GM23338 (cell line): ENCODE data around the gene ZNF775. TPM values are rescaled to one million over a fixed set of nuclear protein-coding genes. Genes with fewer than 3 reads are reported as not detected.
A peak's percentile ranks its signal among the peaks of the same experiment; 100 is the strongest.

Experiments
- ATAC-seq: fragments of 200-7000 bp; cut with Tn5 transposase; 3 replicates; pipeline ENCODE4 v1.9.1; 2020
- DNase-seq: peaks from one replicate; pipeline ENCODE4 v3.0.0-alpha.2; 2015; ENCODE audit warnings: low spot score
- H2AFZ ChIP-seq: fragments of 200-600 bp; sonication (generic); 2 replicates; pipeline ENCODE4 v1.8.0; 2016; ENCODE audit warnings: antibody characterized with exemption, mild to moderate bottlenecking, moderate library complexity
- H3F3A ChIP-seq: fragments of 200-600 bp; sonication (generic); replicated peaks from 2 replicates; pipeline ENCODE4 v1.8.0; 2017; ENCODE audit warnings: antibody characterized with exemption, mixed run types, low read depth
- H3K27ac ChIP-seq: fragments of 200-600 bp; sonication (generic); 2 replicates; pipeline ENCODE4 v1.6.1; 2016; ENCODE audit warnings: low read depth
- H3K27me3 ChIP-seq: fragments of 200-600 bp; sonication (generic); 2 replicates; pipeline ENCODE4 v1.8.0; 2016; ENCODE audit warnings: mild to moderate bottlenecking, mixed run types, moderate library complexity; ENCODE audit not compliant: insufficient read depth
- H3K36me3 ChIP-seq: fragments of 200-600 bp; sonication (generic); 2 replicates; pipeline ENCODE4 v1.8.0; 2016; ENCODE audit warnings: mild to moderate bottlenecking; ENCODE audit not compliant: insufficient read depth
- H3K4me1 ChIP-seq: fragments of 200-600 bp; sonication (generic); 2 replicates; pipeline ENCODE4 v1.8.0; 2016; ENCODE audit warnings: mild to moderate bottlenecking, moderate library complexity; ENCODE audit not compliant: insufficient read depth
- H3K4me2 ChIP-seq: fragments of 200-600 bp; sonication (generic); 2 replicates; pipeline ENCODE4 v1.7.1; 2017; ENCODE audit warnings: mixed run types
- H3K4me3 ChIP-seq: fragments of 200-600 bp; sonication (generic); 2 replicates; pipeline ENCODE4 v1.6.1; 2016; ENCODE audit warnings: mixed run types
- H3K79me2 ChIP-seq: fragments of 200-600 bp; sonication (generic); replicated peaks from 2 replicates; pipeline ENCODE4 v1.8.0; 2017; ENCODE audit warnings: mild to moderate bottlenecking; ENCODE audit not compliant: insufficient read depth
- H3K9me2 ChIP-seq: fragments of 200-600 bp; sonication (generic); 2 replicates; pipeline ENCODE4 v1.8.0; 2017; ENCODE audit not compliant: insufficient read depth
- H4K20me1 ChIP-seq: fragments of 200-600 bp; sonication (generic); replicated peaks from 2 replicates; pipeline ENCODE4 v1.8.0; 2017; ENCODE audit warnings: mild to moderate bottlenecking; ENCODE audit not compliant: insufficient read depth
- H3K27ac Mint-ChIP-seq: 2 replicates; pipeline ENCODE4 v1.8.0; 2020; ENCODE audit warnings: inconsistent platforms, mild to moderate bottlenecking, moderate library complexity, mixed read lengths
- H3K27me3 Mint-ChIP-seq: 3 replicates; pipeline ENCODE4 v1.8.0; 2022; ENCODE audit warnings: low read depth, mild to moderate bottlenecking, moderate library complexity, mixed read lengths, inconsistent platforms; ENCODE audit not compliant: insufficient read depth, poor library complexity
- H3K36me3 Mint-ChIP-seq: 3 replicates; pipeline ENCODE4 v1.8.0; 2021; ENCODE audit warnings: low read depth, mild to moderate bottlenecking, inconsistent platforms, moderate library complexity, mixed read lengths
- H3K4me1 Mint-ChIP-seq: 3 replicates; pipeline ENCODE4 v1.8.0; 2020; ENCODE audit warnings: mild to moderate bottlenecking, inconsistent platforms, mixed read lengths
- H3K4me3 Mint-ChIP-seq: 3 replicates; pipeline ENCODE4 v1.8.0; 2021; ENCODE audit warnings: moderate library complexity, mild to moderate bottlenecking, inconsistent platforms, mixed read lengths
- H3K9me3 Mint-ChIP-seq: 3 replicates; pipeline ENCODE4 v1.8.0; 2020; ENCODE audit warnings: moderate library complexity, mild to moderate bottlenecking, inconsistent platforms, mixed read lengths
- CREB1 ChIP-seq: fragments of 250-450 bp; sonication (Bioruptor Pico); IDR thresholded peaks from 2 replicates; pipeline ENCODE4 v1.5.0; 2020; ENCODE audit warnings: low read depth, mild to moderate bottlenecking, moderate library complexity
- EZH2 ChIP-seq: fragments of 200-600 bp; sonication (generic); IDR thresholded peaks from one replicate; pipeline ENCODE4 v1.8.0; 2017; ENCODE audit warnings: antibody characterized with exemption, mild to moderate bottlenecking, low read depth; ENCODE audit not compliant: unreplicated experiment
- EZH2phosphoT487 ChIP-seq: fragments of 200-600 bp; sonication (generic); IDR thresholded peaks from one replicate; pipeline ENCODE4 v1.8.1; 2018; ENCODE audit warnings: antibody characterized with exemption; ENCODE audit not compliant: unreplicated experiment
- JUNB ChIP-seq: IDR thresholded peaks from one replicate; pipeline ENCODE4 v1.6.1; 2016; ENCODE audit warnings: antibody characterized with exemption; ENCODE audit not compliant: unreplicated experiment
- NANOG ChIP-seq: IDR thresholded peaks from 2 replicates; pipeline ENCODE4 v1.6.1; 2016; ENCODE audit warnings: antibody characterized with exemption, borderline replicate concordance
- POLR2AphosphoS5 ChIP-seq: IDR thresholded peaks from 2 replicates; pipeline ENCODE4 v1.6.1; 2016; ENCODE audit warnings: antibody characterized with exemption, low read depth
- REST ChIP-seq: IDR thresholded peaks from one replicate; pipeline ENCODE4 v1.6.1; 2018; ENCODE audit warnings: antibody characterized with exemption; ENCODE audit not compliant: unreplicated experiment
- ZNF114 ChIP-seq: fragments of 250-450 bp; sonication (Bioruptor Pico); IDR thresholded peaks from 2 replicates; pipeline ENCODE4 v1.5.0; 2020; ENCODE audit warnings: mild to moderate bottlenecking, moderate library complexity
- ZNF331 ChIP-seq: fragments of 250-450 bp; sonication (Bioruptor Pico); IDR thresholded peaks from 2 replicates; pipeline ENCODE4 v1.5.0; 2020; ENCODE audit warnings: low read depth, mild to moderate bottlenecking, moderate library complexity
- polyA plus RNA-seq: library from polyadenylated mRNA; unstranded; fragments of >200 nt; fragmentation: Nextera tagmentation; extraction: Ambion mirVana; gene quantifications from 2 replicates; pipeline ENCODE4 v1.2.1, GENCODE V29; 2016
- total RNA-seq: library from RNA; depleted of rRNA; stranded (reverse); fragments of >200 nt; shearing (Covaris generic); gene quantifications from 2 replicates; pipeline ENCODE4 v1.2.3, GENCODE V29; 2014
- TF ChIP-seq, protein P1 (sequence below): IDR thresholded peaks from 2 replicates; pipeline ENCODE4 v1.6.1; 2016; ENCODE audit warnings: antibody characterized with exemption

The ZNF775 gene
- total and polyA plus RNA-seq, 2 experiments from 2014 or later = 4.5 to 38.2 TPM

DNA sequence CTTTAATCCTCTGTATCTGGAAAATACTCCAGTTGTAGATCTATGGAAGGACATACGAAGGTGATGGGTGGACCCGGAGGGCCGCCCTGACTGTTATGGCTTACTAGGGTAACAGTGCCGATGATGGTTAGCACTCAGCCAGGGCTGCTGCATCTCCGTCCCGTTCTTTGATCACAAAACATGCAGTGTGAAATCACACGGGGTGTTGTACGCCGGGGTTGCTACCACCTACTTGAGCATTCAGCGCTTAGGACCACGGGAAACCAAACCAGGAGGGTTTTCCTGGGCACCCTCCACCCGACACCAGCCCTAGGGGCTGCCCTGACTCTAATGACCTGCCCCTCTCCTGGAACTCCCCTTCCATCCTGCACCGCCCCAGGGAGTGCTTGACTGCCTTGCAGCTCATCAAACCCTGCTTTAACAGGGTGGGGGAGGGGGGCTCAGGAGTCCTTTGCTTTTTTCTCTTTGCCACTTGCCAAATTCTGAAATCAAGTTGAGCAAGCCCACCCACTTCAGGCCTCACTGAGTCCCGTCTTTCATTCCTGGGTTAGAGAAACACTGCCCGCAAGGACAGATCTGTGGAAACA, 20.4 kb downstream of the ZNF775 start:
- H2AFZ ChIP-seq = no peak overlapping the region
- H3K4me3 ChIP-seq = 0 out of 2 replicates have a peak overlapping the region, but pooled peaks have one; percentile 24
- Mint-ChIP-seq H3K27ac (peak overlapping the region; percentile 99), H3K4me3 (no peak overlapping the region), H3K36me3 (peaks cover 40% of the 10 kb centered on the region), H3K4me1 (peaks cover 77% of the 10 kb centered on the region), H3K9me3 (no peaks in the 10 kb centered on the region; the same call in 2 of the 3 replicates), H3K27me3 (peaks cover 23% of the 10 kb centered on the region)
- H3F3A ChIP-seq = peaks cover 53% of the 10 kb centered on the region
- DNase-seq = no peak
- H3K27me3 ChIP-seq = no peaks in the 10 kb centered on the region
- peaks cover 17% of the 10 kb centered on the region for H3K79me2 ChIP-seq
- no peaks in the 10 kb centered on the region for H4K20me1 ChIP-seq
- peak overlapping the region; percentile 99 for H3K27ac ChIP-seq
- peak; percentile 4; the same call in 2 of the 3 replicates for ATAC-seq
- H3K9me2 ChIP-seq = no peaks in the 10 kb centered on the region
- peaks cover 65% of the 10 kb centered on the region for H3K4me1 ChIP-seq
- peaks cover 4% of the 10 kb centered on the region; the same call in 1 of the 2 replicates for H3K36me3 ChIP-seq
- peak overlapping the region; percentile 33 for H3K4me2 ChIP-seq
- TF ChIP-seq REST (no peak), ZNF114 (CRISPR knock-in tag) (no peak), NANOG (no peak), EZH2 (no peak), POLR2AphosphoS5 (no peak), CREB1 (no peak), ZNF331 (no peak), JUNB (no peak), EZH2phosphoT487 (no peak)
- TF ChIP-seq, protein P1, sequence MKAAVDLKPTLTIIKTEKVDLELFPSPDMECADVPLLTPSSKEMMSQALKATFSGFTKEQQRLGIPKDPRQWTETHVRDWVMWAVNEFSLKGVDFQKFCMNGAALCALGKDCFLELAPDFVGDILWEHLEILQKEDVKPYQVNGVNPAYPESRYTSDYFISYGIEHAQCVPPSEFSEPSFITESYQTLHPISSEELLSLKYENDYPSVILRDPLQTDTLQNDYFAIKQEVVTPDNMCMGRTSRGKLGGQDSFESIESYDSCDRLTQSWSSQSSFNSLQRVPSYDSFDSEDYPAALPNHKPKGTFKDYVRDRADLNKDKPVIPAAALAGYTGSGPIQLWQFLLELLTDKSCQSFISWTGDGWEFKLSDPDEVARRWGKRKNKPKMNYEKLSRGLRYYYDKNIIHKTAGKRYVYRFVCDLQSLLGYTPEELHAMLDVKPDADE = no peak
